MCF 10A (cell line): Measurements from ENCODE around the gene DBNDD1. TPM values are rescaled to one million over a fixed set of nuclear protein-coding genes. Genes with fewer than 3 reads are reported as not detected.

ENCODE experiments used
- BruUV-seq: library from RNA; stranded (reverse); fragments of 400-500 nt; replicated peaks from 2 replicates; lab custom pipeline; 2021; lab: Mats Ljungman, UMichigan
- CTCF ChIA-PET: fragments of 300-600 bp; sonication (Branson Sonifier 250); formaldehyde crosslinking; extraction: SDS; loops from one replicate; lab custom pipeline; 2021; ENCODE audit warnings: antibody characterized with exemption, inconsistent platforms; lab: Yijun Ruan, JAX
- POLR2A ChIA-PET: fragments of 300-600, 350-650 bp; sonication (Branson Sonifier 250); formaldehyde crosslinking; extraction: SDS; loops from one replicate; lab custom pipeline; 2020; ENCODE audit warnings: antibody characterized with exemption, inconsistent platforms; lab: Yijun Ruan, JAX
- DNase-seq: peaks from one replicate; pipeline ENCODE4 v3.0.0-alpha.2; 2018; ENCODE audit not compliant: unreplicated experiment
- H3K27ac Mint-ChIP-seq: one replicate; pipeline ENCODE4 v1.8.0; 2022; ENCODE audit warnings: mild to moderate bottlenecking, low read depth, mixed read lengths; ENCODE audit not compliant: unreplicated experiment
- H3K27me3 Mint-ChIP-seq: one replicate; pipeline ENCODE4 v1.8.0; 2022; ENCODE audit warnings: mixed read lengths; ENCODE audit not compliant: insufficient read depth, unreplicated experiment
- H3K36me3 Mint-ChIP-seq: one replicate; pipeline ENCODE4 v1.8.0; 2022; ENCODE audit warnings: mild to moderate bottlenecking, moderate library complexity, mixed read lengths; ENCODE audit not compliant: insufficient read depth, unreplicated experiment
- H3K4me1 Mint-ChIP-seq: one replicate; pipeline ENCODE4 v1.8.0; 2022; ENCODE audit warnings: mixed read lengths; ENCODE audit not compliant: insufficient read depth, unreplicated experiment
- H3K4me3 Mint-ChIP-seq: one replicate; pipeline ENCODE4 v1.8.0; 2022; ENCODE audit warnings: mild to moderate bottlenecking, moderate library complexity, mixed read lengths; ENCODE audit not compliant: unreplicated experiment
- H3K9me3 Mint-ChIP-seq: one replicate; pipeline ENCODE4 v1.8.0; 2022; ENCODE audit warnings: mixed read lengths; ENCODE audit not compliant: unreplicated experiment
- intact Hi-C: fragments of 100-400 bp; cut with micrococcal nuclease; formaldehyde crosslinking; loops from 2 replicates; pipeline ENCODE4 v1.14.1; 2022
- total RNA-seq: library from RNA; stranded (reverse); gene quantifications from 2 replicates; pipeline ENCODE4 v1.2.3, GENCODE V29; 2022
- TF ChIP-seq, protein P1 (sequence below): fragments of 200-600 bp; IDR thresholded peaks from one replicate; pipeline ENCODE4 v1.8.0; 2022; ENCODE audit warnings: antibody characterized with exemption, mild to moderate bottlenecking; ENCODE audit not compliant: unreplicated experiment

The DBNDD1 gene
- total RNA-seq, 1 experiment from 2014 or later = 3.5 TPM

DNA sequence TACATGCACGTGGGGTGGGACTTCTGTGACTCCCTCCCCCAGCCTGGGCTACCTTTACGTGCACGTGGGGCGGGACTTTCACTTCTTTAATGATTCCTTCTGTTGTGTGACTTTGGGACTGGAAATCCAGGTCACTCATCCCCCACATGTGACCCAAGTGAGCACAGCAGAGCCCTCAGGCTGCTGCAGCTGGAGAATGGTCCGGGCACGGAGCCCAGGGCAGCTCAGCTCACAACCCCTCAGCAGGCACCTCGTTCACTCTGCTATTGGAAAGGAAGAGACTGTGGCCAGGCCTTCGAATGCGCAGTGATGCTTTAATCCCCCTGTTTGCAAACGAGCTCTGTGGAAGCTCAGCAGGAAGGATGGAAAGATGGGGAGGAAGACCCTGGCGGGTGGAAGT lies 14.7 kb downstream of the DBNDD1 start:
- Mint-ChIP-seq H3K4me3 (no peak overlapping the region), H3K9me3 (no peaks in the 10 kb centered on the region), H3K36me3 (peaks cover 11% of the 10 kb centered on the region), H3K27me3 (no peaks in the 10 kb centered on the region), H3K27ac (no peak overlapping the region), H3K4me1 (peaks cover 8% of the 10 kb centered on the region)
- no peak for DNase-seq
- BruUV-seq = no TSS peak
- POLR2A ChIA-PET = no interaction called here
- intact Hi-C loops = no loop called here
- TF ChIP-seq, protein P1, sequence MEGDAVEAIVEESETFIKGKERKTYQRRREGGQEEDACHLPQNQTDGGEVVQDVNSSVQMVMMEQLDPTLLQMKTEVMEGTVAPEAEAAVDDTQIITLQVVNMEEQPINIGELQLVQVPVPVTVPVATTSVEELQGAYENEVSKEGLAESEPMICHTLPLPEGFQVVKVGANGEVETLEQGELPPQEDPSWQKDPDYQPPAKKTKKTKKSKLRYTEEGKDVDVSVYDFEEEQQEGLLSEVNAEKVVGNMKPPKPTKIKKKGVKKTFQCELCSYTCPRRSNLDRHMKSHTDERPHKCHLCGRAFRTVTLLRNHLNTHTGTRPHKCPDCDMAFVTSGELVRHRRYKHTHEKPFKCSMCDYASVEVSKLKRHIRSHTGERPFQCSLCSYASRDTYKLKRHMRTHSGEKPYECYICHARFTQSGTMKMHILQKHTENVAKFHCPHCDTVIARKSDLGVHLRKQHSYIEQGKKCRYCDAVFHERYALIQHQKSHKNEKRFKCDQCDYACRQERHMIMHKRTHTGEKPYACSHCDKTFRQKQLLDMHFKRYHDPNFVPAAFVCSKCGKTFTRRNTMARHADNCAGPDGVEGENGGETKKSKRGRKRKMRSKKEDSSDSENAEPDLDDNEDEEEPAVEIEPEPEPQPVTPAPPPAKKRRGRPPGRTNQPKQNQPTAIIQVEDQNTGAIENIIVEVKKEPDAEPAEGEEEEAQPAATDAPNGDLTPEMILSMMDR = no peak
- CTCF ChIA-PET = no interaction called here

DNA sequence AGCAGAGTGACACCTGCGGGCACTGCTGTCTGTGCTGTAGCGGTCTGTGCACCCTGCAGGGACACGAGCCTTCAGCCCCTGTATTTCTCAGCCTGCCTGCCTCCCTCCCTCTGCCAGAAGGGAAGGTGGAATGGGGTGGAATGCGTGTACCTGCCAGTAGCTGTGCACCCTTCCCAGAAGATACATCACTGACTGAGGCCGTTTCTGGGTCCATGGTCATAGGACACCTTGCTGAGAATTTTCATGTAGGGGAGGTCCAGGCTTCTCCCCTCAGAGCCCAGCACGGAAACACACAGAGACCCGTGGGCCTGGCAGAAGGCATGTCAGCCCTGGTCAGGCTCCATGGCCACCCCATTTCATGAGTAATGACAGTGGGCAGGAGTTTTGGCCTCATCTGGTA lies 16.5 kb downstream of the DBNDD1 start:
- intact Hi-C loops = no loop called here
- H3K4me3 Mint-ChIP-seq = no peak overlapping the region
- peaks cover 14% of the 10 kb centered on the region for H3K36me3 Mint-ChIP-seq
- H3K27me3 Mint-ChIP-seq = no peaks in the 10 kb centered on the region
- BruUV-seq = no TSS peak
- TF ChIP-seq, protein P1 = no peak
- H3K4me1 Mint-ChIP-seq = peaks cover 8% of the 10 kb centered on the region
- ChIA-PET POLR2A (no interaction called here), CTCF (no interaction called here)
- H3K9me3 Mint-ChIP-seq = no peaks in the 10 kb centered on the region
- no peak for DNase-seq
- H3K27ac Mint-ChIP-seq = no peak overlapping the region

DNA sequence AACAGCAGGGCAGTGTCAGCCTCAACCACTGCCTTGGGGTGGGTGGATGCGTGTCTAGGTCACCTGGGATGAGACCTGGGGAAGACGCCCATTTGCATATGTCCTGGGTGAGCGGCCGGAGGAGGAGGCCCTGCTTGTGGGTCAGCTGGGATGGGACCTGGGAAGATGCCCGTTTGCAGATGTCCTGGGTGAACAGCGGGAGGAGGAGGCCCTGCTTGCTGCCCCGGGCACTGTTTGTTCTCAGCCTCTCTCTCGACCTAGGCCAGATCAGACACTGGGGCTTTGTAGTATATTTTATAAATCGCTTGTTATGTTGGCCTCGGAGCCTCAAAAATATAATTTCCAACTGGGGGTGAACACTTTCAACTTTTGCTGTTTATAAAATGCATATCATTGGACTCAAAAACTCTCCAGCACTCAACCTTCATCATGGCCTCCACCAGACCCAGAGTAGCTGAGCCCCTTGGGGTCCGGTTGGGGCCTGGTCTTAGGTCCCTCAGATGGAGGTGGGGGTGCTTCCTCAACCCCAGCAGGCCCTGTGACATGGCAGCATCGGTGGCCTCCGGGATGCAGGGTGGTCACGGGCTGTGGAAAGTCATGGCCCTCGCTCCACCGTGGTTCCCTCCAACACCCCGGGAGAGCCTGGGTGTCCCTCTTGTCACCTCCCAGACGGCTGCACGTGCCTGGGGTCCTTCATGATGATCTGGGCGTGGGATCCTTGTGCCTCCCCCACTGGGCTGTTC lies 17.3 kb downstream of the DBNDD1 start:
- DNase-seq = no peak
- intact Hi-C loops = no loop called here
- BruUV-seq = no TSS peak
- no peak overlapping the region for H3K4me3 Mint-ChIP-seq
- no peak overlapping the region for H3K27ac Mint-ChIP-seq
- POLR2A ChIA-PET = no interaction called here
- H3K27me3 Mint-ChIP-seq = no peaks in the 10 kb centered on the region
- H3K36me3 Mint-ChIP-seq = peaks cover 23% of the 10 kb centered on the region
- H3K4me1 Mint-ChIP-seq = peaks cover 8% of the 10 kb centered on the region
- TF ChIP-seq, protein P1 = no peak
- no peaks in the 10 kb centered on the region for H3K9me3 Mint-ChIP-seq
- CTCF ChIA-PET = no interaction called here

DNA sequence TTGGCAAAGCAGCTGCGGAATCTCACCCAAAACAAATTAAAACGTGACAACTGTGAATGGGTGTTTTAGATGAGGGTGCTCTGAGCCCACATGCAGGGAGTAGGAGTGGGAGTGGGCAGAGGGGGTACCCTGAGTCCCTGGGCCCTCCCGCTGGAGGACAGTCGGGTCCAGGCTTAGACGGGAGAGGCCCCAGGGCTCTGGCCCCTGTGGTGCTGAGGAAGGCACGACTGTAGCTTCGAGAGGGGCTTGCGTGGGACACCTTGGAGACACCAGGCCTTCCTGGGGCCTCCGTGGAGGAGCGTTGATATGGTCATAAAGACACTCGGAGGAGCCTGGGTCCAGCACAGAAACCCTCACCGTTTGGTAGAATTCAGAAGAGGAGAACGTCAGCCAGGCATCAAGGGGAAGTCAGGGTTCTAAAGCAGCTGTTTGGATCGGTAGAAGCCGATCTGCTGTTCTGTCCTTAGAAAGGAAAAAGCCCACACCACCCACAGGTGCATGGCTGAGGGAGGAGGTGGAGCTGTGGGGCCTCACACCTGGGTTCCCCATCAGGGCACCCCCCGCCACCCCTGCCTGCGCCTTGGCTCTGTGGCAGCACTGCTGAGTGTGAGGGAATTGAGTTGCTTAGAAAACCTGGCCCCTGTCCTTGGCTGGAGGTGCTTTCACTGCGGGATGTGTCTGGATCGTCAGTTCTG lies 18.4 kb downstream of the DBNDD1 start:
- H3K27me3 Mint-ChIP-seq = no peaks in the 10 kb centered on the region
- ChIA-PET CTCF (no interaction called here), POLR2A (no interaction called here)
- peaks cover 8% of the 10 kb centered on the region for H3K4me1 Mint-ChIP-seq
- no peak overlapping the region for H3K4me3 Mint-ChIP-seq
- no peak overlapping the region for H3K27ac Mint-ChIP-seq
- DNase-seq = no peak
- BruUV-seq = no TSS peak
- intact Hi-C loops = no loop called here
- TF ChIP-seq, protein P1 = no peak
- H3K36me3 Mint-ChIP-seq = peaks cover 27% of the 10 kb centered on the region
- H3K9me3 Mint-ChIP-seq = no peaks in the 10 kb centered on the region
